Endothelial cell of umbilical vein (primary cell): Measurements from ENCODE around the gene DBI. TPM values are rescaled to one million over a fixed set of nuclear protein-coding genes. Genes with fewer than 3 reads are reported as not detected.

Experiments
- BruUV-seq: library from RNA; stranded (reverse); fragments of 400-500 nt; replicated peaks from 2 replicates; lab custom pipeline; 2021; lab: Mats Ljungman, UMichigan
- CTCF ChIA-PET: fragments of 300-600, 350-600 bp; sonication (Branson Sonifier 250); formaldehyde crosslinking; loops from one replicate; lab custom pipeline; 2021; ENCODE audit warnings: antibody characterized with exemption, inconsistent platforms; lab: Charles Lee
- POLR2A ChIA-PET: fragments of 300-600, 350-600 bp; sonication (Branson Sonifier 250); formaldehyde crosslinking; loops from one replicate; lab custom pipeline; 2021; ENCODE audit warnings: antibody characterized with exemption, inconsistent platforms; lab: Charles Lee
- DNase-seq: peaks from one replicate; pipeline ENCODE4 v3.0.0-alpha.2; 2011; ENCODE audit warnings: low read depth, low spot score
- FAIRE-seq: peaks from 2 replicates; lab custom pipeline; 2011; peaks lifted over from hg19 to GRCh38; lab: Jason Lieb, UNC
- H2AFZ ChIP-seq: 2 replicates; pipeline ENCODE4 v1.6.0; 2012; ENCODE audit warnings: low read depth, low read length, control low read depth, inconsistent platforms
- H3K27ac ChIP-seq: 2 replicates; pipeline ENCODE4 v1.5.1; 2011; ENCODE audit warnings: low read depth, mild to moderate bottlenecking, control low read depth, low read length, moderate library complexity; ENCODE audit not compliant: insufficient read depth
- H3K27me3 ChIP-seq, 2 experiments: 2 replicates each; pipeline versions ENCODE4 v1.6.0 to v1.6.1; 2011; ENCODE audit warnings: low read length in 2 of 2, mixed read lengths in 1 of 2; ENCODE audit not compliant: control insufficient read depth in 2 of 2, insufficient read depth in 2 of 2
- H3K36me3 ChIP-seq, 2 experiments: 2 replicates in 1 of 2; 3 replicates in 1 of 2; pipeline ENCODE4 v1.5.1; 2011; ENCODE audit warnings: low read length in 2 of 2, mild to moderate bottlenecking in 1 of 2, moderate library complexity in 1 of 2; ENCODE audit not compliant: control insufficient read depth in 2 of 2, insufficient read depth in 2 of 2; ENCODE audit errors: extremely low read depth in 1 of 2
- H3K4me1 ChIP-seq: 3 replicates; pipeline ENCODE4 v1.5.1; 2011; ENCODE audit warnings: mild to moderate bottlenecking, low read length; ENCODE audit not compliant: control insufficient read depth, insufficient read depth; ENCODE audit errors: extremely low read depth
- H3K4me2 ChIP-seq: 2 replicates; pipeline ENCODE4 v1.6.1; 2011; ENCODE audit warnings: low read length, control low read depth, mixed read lengths; ENCODE audit not compliant: insufficient read depth
- H3K4me3 ChIP-seq, 3 experiments: fragments of 200-600 bp in 1 of 3; sonication (generic), shearing (Covaris generic) in 1 of 3; replicated peaks in 1 of 3; 2 replicates each; pipeline ENCODE4 v1.5.1; 2011 to 2016; ENCODE audit warnings: control low read depth in 3 of 3, low read length in 3 of 3, mild to moderate bottlenecking in 2 of 3, inconsistent platforms in 1 of 3, low read depth in 1 of 3, moderate library complexity in 1 of 3; ENCODE audit not compliant: insufficient read depth in 1 of 3
- H3K79me2 ChIP-seq: 2 replicates; pipeline ENCODE4 v1.6.0; 2012; ENCODE audit warnings: low read length, inconsistent platforms; ENCODE audit not compliant: control insufficient read depth, insufficient read depth
- H3K9ac ChIP-seq: replicated peaks from 2 replicates; pipeline ENCODE3; 2011; ENCODE audit warnings: low read length, control low read depth; ENCODE audit not compliant: insufficient read depth; ENCODE audit errors: extremely low read depth
- H3K9me1 ChIP-seq: replicated peaks from 3 replicates; pipeline ENCODE4 v1.6.0; 2011; ENCODE audit warnings: mild to moderate bottlenecking, low read length; ENCODE audit not compliant: control insufficient read depth, insufficient read depth; ENCODE audit errors: extremely low read depth
- H3K9me3 ChIP-seq: replicated peaks from 2 replicates; pipeline ENCODE4 v1.5.1; 2012; ENCODE audit warnings: low read length, inconsistent platforms; ENCODE audit not compliant: control insufficient read depth, insufficient read depth
- H4K20me1 ChIP-seq: replicated peaks from 2 replicates; pipeline ENCODE3; 2011; ENCODE audit warnings: mild to moderate bottlenecking, low read length; ENCODE audit not compliant: control insufficient read depth, insufficient read depth; ENCODE audit errors: extremely low read depth
- CTCF ChIP-seq, 2 donors: IDR thresholded peaks; 1 replicate in 1 of 2; 2 replicates in 1 of 2; pipeline ENCODE4 v1.5.1; 2011; ENCODE audit warnings: low read length in 2 of 2, mild to moderate bottlenecking in 2 of 2, moderate library complexity in 2 of 2, control low read depth in 1 of 2, inconsistent platforms in 1 of 2, low read depth in 1 of 2; ENCODE audit not compliant: insufficient read depth in 1 of 2; ENCODE audit errors: extremely low read depth in 1 of 2
- EZH2 ChIP-seq: IDR thresholded peaks from 2 replicates; pipeline ENCODE4 v1.6.1; 2012; ENCODE audit warnings: borderline replicate concordance, low read depth, mild to moderate bottlenecking, moderate library complexity, low read length, inconsistent platforms; ENCODE audit not compliant: severe bottlenecking
- FOS ChIP-seq: IDR thresholded peaks from 2 replicates; pipeline ENCODE4 v1.6.1; 2011; ENCODE audit warnings: mild to moderate bottlenecking, low read length, moderate library complexity, borderline replicate concordance; ENCODE audit not compliant: insufficient read depth
- GATA2 ChIP-seq: IDR thresholded peaks from 2 replicates; pipeline ENCODE4 v1.7.0; 2011; ENCODE audit warnings: low read depth, mild to moderate bottlenecking, moderate library complexity, mixed read lengths, low read length; ENCODE audit not compliant: insufficient read length, insufficient read depth
- JUN ChIP-seq: IDR thresholded peaks from 2 replicates; pipeline ENCODE4 v1.6.1; 2011; ENCODE audit warnings: borderline replicate concordance, low read depth; ENCODE audit not compliant: insufficient read length, insufficient read depth
- MAX ChIP-seq: IDR thresholded peaks from 2 replicates; pipeline ENCODE4 v1.6.1; 2011; ENCODE audit not compliant: insufficient read depth, insufficient read length
- MYC ChIP-seq: IDR thresholded peaks from one replicate; pipeline ENCODE4 v1.6.1; 2011; ENCODE audit warnings: mild to moderate bottlenecking, low read depth, low read length
- POLR2A ChIP-seq: IDR thresholded peaks from 2 replicates; pipeline ENCODE4 v1.6.1; 2012; ENCODE audit warnings: low read depth, mild to moderate bottlenecking, control low read depth, low read length
- POLR2AphosphoS5 ChIP-seq: IDR thresholded peaks from 2 replicates; pipeline ENCODE4 v1.6.1; 2012; ENCODE audit warnings: low read depth, mild to moderate bottlenecking, control low read depth, low read length, moderate library complexity; ENCODE audit not compliant: insufficient read depth
- dilution Hi-C: fragments of 300-500 bp; cut with MboI; formaldehyde crosslinking; loops from one replicate; pipeline ENCODE4 v1.15.0; 2019; ENCODE audit warnings: low sequenced_read_pairs; ENCODE audit not compliant: extremely low pct_ligation_motif_present
- intact Hi-C: fragments of 100-400 bp; cut with micrococcal nuclease; formaldehyde crosslinking; loops from one replicate; pipeline ENCODE4 v1.10.0; 2022
- polyA plus RNA-seq, 4 experiments: library from polyadenylated mRNA; depleted of rRNA in 3 of 4; stranded (reverse) in 3 of 4; unstranded in 1 of 4; fragments of >200 nt; gene quantifications; 2 replicates each; pipeline versions ENCODE4 v1.2.1 to v1.2.3, GENCODE V29; 2011 to 2012; ENCODE audit warnings: missing spikeins in 1 of 4
- total RNA-seq: library from RNA; stranded (reverse); gene quantifications from 2 replicates; pipeline ENCODE4 v1.2.3, GENCODE V29; 2021

DBI gene
- total and polyA plus RNA-seq, 2 donors (not counting 3 experiments of a cell fraction or from before 2014, with no cell fraction given) = 214 to 233 TPM

- Histone ChIP-seq H2AFZ (no peak overlapping the region), H3K4me1 (no peaks in the 10 kb centered on the region), H3K9me3 (no peaks in the 10 kb centered on the region), H3K79me2 (no peaks in the 10 kb centered on the region), H3K9me1 (no peaks in the 10 kb centered on the region), H3K27me3 (no peaks in the 10 kb centered on the region), H3K4me2 (no peak overlapping the region), H4K20me1 (no peaks in the 10 kb centered on the region), H3K36me3 (no peaks in the 10 kb centered on the region), H3K9ac (no peak overlapping the region), H3K27ac (no peak overlapping the region), H3K4me3 (no peak overlapping the region)
- no TSS peak for BruUV-seq
- dilution Hi-C loops = no loop called here
- CTCF ChIA-PET = no interaction called here
- FAIRE-seq (no peak), DNase-seq (no peak)
- intact Hi-C loops = no loop called here
- POLR2A ChIA-PET = no interaction called here
- TF ChIP-seq JUN (no peak), CTCF (IDR thresholded peaks at IDR 0.05; ENCODE audit: extremely low read depth in 1 of 2, insufficient read depth in 1 of 2, low read depth in 1 of 2, low read length in 2 of 2) (no peak), MAX (no peak), POLR2AphosphoS5 (no peak), GATA2 (no peak), FOS (no peak), EZH2 (no peak), MYC (no peak), POLR2A (no peak)
Observed at GRCh38 chr2:119327431-119327830, 39.3 kb upstream of the DBI start.
